Measurements from ENCODE around the gene LSM3.
A peak's percentile ranks its signal among the peaks of the same experiment; 100 is the strongest.

The LSM3 gene

DNA sequence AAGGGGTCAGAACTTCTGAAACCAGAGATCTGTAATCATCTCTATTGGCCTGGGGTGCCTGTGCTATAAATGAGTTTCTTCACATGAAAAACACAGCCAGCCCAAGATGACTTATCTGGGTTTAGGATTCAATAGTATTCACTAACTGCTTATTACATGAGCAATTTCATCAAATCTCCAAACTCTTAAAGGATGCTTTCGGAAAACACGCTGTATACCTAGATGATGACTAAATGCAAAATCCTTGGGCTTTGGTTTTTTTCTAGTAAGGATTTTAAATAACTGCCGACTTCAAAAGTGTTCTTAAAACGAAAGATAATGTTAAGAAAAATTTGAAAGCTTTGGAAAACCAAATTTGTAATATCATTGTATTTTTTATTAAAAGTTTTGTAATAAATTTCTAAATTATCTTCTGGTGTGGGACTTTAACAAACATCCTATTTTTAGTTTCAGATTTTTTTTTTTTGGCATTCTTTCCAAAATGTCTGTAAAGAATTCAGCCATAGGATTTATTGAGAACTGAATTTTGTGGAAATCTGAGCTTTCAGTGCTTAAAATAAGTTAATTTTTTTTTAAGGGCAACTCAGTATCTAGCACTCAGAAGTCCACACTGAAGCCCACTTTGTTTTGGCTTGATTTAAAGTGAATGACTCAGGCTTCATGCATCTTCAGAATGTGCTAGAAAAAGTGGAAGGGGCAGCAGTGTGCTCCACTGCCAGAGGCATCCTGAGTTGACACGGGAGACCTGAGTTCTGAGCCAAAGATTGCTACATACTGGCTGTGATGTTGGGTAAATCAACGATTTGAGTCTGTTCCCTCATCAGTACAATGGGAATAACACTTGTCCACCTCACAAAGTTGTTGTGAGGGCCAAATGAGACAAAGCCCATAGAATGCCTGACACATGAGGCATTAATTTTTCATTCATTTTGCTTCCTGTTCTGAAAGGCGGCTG is 35.1 kb upstream of the LSM3 start:
- peak; percentile 56 for DNase-seq

DNA sequence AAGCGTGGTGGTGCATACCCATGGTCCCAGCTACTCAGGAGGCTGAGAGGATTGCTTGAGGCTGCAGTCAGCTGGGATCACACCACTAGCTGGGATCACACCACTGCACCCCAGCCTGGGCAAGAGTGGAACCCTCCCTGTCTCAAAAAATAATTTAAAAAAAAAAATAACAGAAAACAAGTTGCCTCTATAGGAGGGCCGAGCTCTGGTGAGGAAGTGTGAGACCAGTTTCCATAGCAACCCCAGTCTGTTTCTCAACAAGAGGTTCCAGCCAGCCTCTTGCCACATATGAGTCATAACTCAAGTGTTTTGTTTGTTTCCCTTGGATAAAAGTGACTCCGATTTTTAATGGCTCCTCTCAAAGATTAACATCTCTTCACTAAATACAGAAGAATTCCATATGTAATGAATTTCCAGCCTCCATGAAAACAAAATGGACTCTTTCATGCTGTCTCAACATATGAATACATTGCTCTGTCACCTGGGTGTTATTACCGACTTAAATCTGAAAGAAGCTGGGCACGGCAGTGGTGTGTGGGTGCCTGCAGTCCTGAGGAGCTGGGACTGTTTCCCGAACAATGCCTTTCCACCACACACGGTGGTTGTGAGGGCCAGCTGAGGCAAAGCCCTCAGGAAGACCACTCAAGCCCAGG is 34.1 kb upstream of the LSM3 start:
- peak; percentile 76 for DNase-seq

DNA sequence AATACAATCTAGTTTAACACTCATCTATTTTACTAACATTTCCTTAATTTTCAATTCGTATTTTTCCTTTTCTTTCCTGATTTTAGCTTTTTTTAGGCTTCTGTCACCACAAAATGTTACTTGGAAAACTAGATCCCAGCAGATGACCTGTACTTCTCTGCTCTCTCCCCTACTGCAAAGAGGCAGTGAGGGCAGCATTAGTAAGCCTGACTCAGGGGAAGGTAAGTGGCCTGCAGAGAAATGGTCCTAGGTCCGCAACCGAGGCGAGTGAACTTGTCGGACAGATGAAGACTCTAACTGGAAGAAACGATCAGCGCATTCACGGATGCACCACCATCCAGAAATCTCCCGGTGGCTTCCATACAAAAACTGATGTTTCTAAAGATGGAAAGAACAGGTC is 33.4 kb upstream of the LSM3 start:
- DNase-seq = no peak

DNA sequence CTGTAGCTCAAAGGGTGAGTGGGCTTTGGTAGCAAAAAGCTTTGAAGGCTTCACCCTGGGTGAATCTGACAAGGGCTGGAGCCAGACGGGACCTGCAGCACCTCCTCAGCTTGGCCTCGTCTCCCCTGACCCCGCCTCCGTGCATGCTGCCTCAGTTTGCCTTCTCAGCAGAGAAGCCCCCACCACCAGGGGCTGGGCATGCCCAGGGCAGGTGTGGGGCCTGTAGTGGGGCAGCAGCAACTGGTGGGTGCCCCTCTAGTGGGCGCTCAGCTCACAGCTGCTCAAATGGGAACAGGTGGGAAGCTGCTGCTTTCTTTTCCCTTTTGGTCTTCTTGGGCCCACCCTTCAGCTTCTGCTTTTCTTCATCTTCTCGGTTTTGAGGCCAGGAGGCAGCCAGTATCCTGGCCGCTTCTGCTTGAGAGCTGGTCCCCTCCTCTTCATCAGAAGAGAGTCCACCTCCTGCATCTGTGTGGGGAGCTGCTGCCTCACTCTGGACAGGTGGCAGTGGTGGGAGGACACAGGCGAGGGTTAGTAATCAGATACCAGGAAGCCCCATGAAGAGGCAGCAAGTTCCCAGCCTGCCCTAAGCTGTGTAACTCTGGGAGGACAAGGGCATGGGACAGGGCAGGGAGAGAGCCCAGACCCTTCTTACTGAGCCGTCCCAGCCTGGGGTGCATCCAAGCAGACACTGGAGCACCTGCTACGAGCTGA is 32.8 kb upstream of the LSM3 start:
- no peak for DNase-seq

DNA sequence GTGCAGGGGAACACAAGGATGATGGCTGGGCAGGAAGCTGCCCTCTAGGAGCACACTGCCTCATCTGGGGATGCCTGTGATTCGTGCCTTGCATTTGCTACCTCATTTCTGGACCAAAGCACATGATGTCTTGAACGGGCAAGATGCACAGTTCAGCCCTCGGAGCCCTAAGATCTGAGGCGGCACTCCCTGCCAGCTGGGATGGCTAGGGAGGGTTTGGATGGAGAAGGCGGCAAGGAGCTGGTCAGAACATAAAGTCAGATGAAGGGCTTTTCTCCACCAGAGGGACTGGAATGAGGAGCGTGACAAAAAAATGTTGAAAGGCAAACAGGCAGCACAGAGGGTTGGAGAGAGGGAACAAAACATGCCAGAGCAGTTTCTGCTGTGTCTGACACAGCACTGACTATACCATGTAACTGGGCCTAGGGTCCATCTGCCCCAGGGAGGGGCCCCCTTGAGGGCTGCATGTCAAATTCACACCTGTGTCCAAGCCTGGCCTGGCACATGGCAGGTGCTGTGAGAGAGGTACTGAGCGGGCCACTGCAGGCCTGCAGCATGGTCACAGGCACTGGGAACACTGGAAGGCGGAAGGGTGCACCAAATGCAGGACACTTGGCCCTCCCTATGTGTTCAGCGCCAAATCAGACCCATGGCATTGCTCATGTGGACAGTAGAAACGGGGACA is 32.1 kb upstream of the LSM3 start:
- DNase-seq = no peak

DNA sequence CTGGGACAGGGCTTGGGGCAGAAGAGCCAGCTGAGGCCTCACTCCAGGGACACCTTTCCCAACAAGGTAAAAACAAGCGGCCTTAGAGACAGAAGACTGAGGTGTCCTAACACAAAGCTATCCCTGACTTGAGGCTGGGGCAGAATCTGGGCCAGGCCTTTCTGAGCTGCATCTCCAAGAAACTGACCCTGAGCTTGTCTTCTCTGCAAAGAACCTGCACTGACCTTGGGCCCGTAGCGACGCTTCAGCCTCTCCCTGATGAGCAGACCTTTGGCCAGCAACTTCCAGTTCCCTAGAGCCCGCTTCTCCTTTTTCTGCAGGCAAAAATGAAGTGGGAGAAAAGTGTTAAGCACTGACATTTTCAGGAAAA is 31.6 kb upstream of the LSM3 start:
- no peak for DNase-seq

DNA sequence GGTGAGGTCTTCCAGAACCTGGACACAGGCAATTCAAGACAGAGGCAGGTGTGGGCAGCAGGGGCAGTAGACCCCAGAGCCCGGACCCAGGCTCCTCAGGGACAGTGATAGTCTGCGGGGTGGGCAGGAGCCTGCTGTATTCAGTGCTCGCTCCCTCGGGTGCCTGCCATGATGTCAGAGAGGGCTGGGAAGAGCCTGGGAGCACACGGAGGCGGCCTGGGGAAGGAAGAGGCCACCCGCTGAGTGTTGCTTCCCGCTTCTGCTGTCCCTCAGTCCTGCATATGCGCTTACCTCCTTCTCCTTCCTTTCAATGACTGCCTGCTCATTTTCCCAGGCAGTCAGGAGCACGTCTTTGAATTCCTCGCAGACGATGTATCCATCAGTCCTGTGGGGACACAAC is 31.0 kb upstream of the LSM3 start:
- no peak for DNase-seq

DNA sequence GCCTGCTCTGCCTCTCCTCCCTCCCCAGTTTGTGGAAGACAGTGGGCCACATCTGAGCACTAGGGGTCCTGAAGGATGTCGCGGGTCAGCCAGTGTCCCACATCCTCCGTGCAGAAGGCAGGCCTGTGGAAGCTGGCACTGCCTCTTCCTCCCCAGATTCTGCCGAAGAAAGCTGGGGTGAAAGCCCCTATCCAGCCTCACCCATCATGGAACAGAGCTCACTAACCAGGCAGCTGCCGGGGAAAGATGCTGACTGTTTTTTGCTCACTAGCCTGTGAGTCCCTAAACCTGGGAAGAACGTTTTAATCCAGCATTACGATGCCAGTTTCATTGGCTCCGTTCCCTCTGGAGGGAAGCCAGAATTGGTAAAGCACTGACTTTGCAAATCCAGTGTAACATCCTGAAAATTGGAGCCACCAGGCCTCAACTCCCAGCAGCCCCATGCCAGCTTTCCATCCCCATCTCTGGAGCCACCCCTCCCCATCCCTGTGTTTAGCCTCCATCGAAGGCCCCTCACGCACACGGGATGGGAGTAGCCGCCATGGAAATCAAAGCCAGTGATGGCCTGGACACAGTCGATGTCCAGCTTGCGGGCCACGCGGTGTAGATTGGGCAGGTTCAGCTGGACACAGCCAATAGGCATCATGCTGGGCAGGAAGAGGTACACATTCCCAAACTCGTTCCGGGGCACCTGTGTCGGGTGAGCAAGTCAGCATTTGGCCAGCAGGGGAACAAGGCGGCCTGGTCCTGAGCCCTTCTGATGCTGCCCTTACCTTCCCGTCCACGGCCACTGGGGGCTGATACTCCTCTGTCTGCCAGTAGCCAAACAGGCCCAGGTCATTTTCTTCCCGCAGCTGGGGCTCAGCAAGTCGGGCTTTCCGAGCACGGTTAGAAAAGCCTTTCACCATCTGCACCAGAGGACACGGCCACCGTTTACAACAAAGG is 30.3 kb upstream of the LSM3 start:
- no peak for DNase-seq

DNA sequence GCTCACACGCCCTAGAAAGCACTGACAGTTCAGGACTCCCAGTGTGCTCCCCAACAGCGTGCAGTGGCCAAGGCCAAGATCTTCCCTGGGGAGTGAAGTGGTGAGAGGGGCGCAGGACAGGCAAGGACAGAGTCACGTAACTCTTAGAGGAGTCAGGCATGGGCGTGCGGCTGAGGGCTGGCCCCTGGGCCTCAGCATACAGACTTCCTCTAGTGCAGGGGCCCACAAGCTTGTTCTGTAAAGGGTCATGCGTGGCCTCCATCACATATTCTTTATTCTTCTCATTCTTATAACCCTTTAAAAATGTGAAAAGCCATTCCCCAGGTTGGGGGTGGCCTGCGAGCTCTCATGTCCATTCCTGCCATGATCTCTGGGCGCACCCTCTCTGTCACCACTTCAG is 28.5 kb upstream of the LSM3 start:
- DNase-seq = no peak

DNA sequence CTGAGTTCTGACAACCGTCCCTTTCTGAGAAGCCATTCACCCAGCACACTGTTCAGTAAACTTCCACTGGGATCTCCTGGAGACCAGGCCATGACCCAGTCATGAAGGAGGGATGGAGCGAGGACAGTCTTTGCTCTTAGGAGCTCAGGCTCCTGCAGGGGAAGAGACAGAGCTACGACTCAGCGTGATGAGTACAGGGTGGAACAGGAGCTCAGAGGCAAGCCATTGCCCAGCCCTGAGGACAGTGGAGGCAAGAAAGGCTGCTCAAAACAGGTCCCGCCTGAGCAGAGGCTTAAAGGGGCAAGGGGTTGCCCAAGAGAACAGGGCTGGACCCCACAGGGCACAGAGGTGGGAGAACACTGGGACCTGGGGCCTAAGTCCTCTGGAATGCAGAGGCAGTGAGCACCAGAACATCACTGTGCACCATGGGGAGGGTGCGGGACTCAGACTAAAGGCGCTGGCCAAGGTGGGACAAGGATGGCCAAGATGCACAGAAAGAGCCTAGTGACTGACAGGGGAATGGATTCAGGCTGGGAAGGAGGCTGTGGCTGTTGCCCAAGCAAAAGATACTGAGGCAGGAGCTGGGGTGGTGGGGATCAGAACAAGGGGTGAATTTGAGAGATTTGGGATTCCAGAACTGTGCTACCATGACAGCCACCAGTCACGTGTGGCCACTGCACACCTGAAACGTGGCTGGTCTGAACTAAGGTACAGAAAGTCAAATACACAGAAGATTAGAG is 28.0 kb upstream of the LSM3 start:
- DNase-seq = no peak

DNA sequence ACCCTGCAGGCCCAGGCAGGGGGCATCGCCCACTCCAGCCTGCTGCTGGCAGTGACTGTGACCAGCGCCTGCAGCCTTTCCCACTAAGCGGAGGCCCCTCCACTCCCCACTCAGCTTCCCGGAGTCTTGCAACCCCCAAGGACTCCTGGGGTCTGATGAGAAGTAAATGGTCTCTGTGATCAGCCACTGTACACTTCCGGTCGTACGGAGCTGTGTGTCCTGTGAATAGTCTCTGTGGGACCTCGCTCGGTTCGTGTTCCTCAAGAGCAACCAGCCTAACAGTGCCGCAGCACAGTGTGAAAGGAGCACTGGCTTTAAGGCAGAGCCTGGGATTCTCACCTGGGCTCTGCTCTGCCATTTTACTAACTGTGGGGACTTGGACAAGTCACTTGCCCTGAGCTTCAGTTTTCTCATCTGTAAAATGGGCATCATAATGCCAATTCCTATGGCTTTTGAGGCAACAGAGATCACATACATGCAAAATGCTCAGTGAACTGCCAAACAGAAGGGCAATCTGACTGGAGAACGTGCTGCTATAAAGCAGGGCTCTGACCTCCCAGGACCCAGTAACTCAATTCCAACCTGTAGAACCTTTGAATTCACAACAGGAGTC is 27.0 kb upstream of the LSM3 start:
- DNase-seq = no peak

DNA sequence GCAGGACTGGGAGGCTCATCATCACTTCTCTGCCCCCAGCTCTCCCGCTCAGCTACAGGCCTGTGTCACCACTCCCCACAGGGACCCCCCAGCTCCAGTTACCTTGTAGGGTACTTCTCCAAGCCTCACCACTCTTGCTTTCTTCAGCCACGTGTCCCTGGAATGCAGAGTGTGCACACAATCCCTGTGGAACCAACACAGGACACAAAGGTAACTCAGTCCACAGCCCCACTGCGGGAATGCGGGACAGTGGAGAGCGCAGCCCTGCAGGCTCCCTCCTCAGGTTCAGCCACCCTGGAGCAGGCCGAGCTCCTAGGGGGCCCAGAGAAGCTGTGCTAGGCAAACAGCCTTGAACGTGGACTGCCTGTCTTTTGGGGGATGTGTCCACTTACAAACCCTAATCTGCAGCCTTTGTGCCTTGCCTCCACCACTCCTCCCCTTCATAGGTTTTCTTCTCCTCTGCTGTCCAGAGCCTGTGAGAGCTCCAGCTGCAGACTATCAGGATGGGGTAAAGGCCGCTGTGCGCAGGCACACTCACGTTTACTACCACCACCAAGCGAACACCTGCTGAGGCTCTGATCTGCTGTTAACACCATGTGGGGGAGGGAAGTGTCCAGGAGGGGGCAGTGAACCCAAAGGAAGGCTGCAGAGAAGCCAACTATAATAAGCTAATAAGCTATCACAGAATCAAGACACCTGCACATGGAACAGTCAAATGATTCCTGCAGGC is 26.2 kb upstream of the LSM3 start:
- no peak for DNase-seq

DNA sequence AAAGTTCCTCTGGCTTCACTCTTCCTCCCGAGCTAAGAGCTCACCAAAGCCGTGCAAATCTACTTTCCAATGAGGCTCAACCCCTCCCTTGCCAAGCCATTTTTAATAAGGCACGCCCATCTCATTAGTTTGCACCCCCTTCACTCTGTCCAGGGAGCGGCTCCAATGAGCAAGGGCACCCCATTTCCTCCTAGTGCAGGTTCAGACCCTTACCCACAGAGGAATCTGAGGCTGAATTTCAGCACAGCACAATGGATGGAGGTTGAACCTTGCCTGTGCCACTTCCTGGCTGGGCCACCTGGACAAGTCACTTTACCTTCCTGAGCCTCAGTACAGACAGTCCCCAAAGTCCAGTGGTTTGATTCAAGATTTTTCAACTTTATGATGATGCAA is 25.7 kb upstream of the LSM3 start:
- DNase-seq = no peak

DNA sequence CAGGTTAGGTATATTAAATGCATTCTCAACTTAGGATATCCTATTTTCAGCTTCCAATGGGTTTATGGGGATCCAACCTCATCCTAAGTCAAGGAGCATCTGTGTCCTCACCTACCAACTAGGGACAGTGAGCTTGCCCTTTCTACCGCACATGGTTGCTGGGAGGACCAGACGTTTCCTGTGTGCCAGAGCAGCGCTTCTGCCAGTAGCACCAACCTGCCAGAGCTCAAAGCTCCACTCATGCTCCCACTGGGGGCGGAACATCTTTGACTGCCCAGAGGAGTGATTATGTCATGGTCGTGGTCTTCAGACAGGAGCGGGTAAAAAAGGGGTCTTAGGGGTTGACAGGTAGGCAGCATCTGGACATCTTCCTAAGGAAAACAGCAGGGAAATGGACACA is 25.0 kb upstream of the LSM3 start:
- no peak for DNase-seq

DNA sequence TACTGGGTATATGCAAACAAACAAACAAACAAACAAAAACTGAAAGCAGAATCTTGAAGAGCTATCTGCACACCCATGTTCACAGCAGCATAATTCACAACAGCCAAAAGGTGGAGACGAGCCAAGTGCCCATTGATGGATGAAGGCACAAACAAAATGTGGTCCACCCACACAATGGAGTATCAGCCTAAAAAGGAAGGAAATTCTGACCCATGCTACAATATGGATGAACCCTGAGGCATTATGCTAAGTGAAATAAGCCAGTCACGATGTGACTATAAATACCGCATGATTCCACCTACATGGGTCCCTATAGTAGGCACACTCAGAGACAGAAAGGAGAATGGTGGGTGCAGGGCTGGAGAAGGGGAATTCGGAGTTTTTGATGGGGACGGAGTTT is 24.3 kb upstream of the LSM3 start:
- no peak for DNase-seq

DNA sequence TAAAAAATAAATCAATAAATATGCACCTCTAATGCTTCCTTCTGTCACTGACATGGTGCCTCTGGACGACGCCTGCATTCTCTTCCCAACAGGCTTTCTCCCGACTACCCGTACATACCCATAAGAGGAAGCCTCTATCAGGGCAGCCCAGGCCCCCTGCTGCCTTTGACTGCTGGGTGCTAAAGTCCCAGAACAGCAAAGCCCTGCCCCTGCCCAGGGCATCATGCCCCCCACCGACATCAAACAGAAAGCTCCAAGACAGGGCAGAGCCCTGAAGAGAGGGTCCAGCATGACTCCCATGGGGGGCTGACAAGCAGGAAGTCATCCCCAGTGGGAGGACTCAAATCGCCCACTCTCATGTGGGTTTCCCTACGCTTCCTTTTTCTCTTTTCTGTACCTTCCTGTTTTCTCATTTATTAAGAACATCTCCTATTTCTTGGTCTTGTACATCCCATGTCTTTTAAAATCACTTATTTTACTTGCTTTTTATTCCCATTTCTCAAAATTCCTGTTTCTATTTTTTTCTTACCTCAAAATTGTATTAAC is 23.6 kb upstream of the LSM3 start:
- no peak for DNase-seq

DNA sequence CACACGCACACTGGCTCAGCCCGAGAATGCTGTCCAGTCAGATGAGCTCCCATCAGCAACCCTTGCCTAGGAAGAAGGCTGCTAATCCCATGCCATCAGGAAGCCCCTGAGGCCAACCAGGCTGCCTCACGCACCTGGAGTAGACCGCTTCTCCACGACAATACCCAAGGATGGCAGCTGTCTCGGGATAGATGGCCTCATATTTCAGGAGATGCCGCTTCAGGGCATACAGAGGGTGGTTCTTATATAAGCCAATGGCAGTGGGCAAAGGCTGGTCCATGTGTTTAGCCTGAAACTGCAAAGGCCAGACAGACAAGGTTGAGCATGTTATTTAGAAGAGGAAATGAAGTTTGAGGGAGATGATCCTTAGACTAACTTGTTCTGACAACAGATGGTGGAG is 22.4 kb upstream of the LSM3 start:
- DNase-seq = no peak

DNA sequence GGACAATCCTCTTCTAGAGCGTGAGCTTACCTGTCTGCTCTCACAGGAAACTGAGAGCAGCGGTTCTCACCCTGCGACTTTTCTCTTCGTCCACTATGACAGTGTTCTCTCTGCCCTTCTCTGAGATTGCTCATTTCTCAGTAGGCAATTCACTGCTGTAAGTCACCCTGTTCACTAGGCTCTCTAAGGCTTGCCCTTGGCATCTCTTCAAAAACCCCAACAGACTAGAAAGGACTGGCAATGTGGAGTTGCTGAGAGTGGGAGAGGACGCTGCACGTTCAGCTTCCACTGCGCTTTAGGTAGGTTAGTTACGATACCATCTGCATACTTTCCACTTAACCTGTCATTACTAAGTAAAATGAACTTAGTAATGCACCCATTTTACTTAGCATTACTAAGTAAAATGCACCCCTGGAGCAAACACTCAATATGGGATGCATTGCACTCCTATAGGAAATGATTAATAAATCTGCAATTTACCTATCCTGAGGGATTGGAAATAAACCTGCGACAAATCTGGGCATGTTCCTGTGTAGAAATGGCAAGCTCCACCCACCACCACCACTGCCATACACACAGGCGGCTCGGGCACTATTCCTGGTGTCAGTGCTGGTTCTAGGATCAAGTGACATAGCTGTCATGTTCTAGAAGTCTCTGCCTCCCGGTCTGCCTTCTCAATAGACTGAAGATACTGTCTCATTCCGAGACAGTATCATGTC is 21.6 kb upstream of the LSM3 start:
- DNase-seq = no peak

DNA sequence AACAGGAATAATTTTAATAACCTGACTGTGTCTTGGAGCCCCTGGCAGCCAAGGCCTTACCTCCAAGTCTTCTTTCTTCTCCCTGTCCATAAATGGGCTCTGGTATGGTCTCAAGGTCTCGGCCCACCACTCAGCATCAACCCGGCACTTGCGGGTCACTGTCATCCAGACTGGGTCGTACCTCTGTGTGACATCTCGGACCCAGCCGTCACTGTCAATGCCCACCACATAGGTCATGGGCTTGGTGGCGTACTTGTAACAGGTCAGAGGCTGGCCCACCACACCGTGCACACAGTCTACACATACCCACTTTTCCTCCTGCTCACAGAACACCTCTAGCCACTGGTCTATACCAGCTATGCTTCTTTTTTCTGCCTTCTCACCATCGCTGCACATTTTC is 20.7 kb upstream of the LSM3 start:
- no peak for DNase-seq

All from T1000 (cell line).